Prostate gland (tissue), 2 donors: ENCODE data around the gene OR3A2.

Experiments
- CTCF ChIP-seq, 4 experiments: fragments of 200-600 bp in 2 of 4; fragments of 450-650 bp in 2 of 4; sonication (generic) in 2 of 4; IDR thresholded peaks; 1 replicate in 3 of 4; 2 replicates in 1 of 4; pipeline ENCODE4 v1.5.1; 2016 to 2019; ENCODE audit warnings: antibody characterized with exemption in 4 of 4, mild to moderate bottlenecking in 2 of 4, moderate library complexity in 2 of 4
- POLR2A ChIP-seq: fragments of 450-650 bp; IDR thresholded peaks from one replicate; pipeline ENCODE4 v1.6.1; 2016; ENCODE audit warnings: antibody characterized with exemption, mild to moderate bottlenecking
- POLR2AphosphoS5 ChIP-seq: sonication (generic); formaldehyde crosslinking; IDR thresholded peaks from one replicate; pipeline ENCODE4 v1.6.1; 2017; ENCODE audit warnings: antibody characterized with exemption

DNA sequence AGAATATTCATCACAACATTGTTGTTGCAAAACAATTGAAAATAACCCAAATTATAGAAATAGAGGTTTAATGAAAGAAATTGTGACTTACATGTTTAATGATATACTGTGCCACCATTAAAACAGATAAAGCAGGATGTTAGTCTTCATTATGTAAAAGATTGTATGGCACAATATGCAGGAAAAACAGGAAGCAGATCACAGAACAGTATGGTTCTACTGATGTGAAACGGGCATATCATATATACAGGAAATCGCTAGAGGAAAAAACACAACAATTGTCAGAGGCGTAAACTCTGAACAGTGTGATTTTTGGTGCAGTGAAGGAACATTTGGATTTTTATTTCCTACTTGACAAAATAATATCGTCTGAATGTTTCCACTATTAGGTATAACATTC is 110.0 kb downstream of the OR3A2 start:
- TF ChIP-seq CTCF (IDR thresholded peaks at IDR 0.05) (no peak), POLR2A (no peak), POLR2AphosphoS5 (no peak)
